PFSK-1 (cell line): ENCODE measurements around the gene PDGFC.

ENCODE experiments used
- FOXP2 ChIP-seq: optimal IDR thresholded peaks from 2 replicates; pipeline ENCODE3; 2011; ENCODE audit warnings: borderline replicate concordance, control low read depth, inconsistent platforms; ENCODE audit not compliant: insufficient read depth; ENCODE audit errors: extremely low read length, extremely low read depth
- POLR2AphosphoS5 ChIP-seq: IDR thresholded peaks from 2 replicates; pipeline ENCODE4 v1.6.1; 2012; ENCODE audit warnings: low read depth, mild to moderate bottlenecking, control low read depth, low read length, moderate library complexity
- SIN3A ChIP-seq: IDR thresholded peaks from 2 replicates; pipeline ENCODE4 v1.6.1; 2012; ENCODE audit warnings: mild to moderate bottlenecking, low read length, moderate library complexity, borderline replicate concordance; ENCODE audit not compliant: insufficient read depth
- TAF1 ChIP-seq: IDR thresholded peaks from 2 replicates; pipeline ENCODE4 v1.6.1; 2012; ENCODE audit warnings: low read length, control low read depth, borderline replicate concordance; ENCODE audit not compliant: insufficient read depth
- TF ChIP-seq, protein P1 (sequence below), 2 experiments: IDR thresholded peaks; 2 replicates each; pipeline versions ENCODE4 v1.6.1 to v1.8.0; 2011 to 2012; ENCODE audit warnings: low read depth in 2 of 2, low read length in 2 of 2, control low read depth in 1 of 2, inconsistent platforms in 1 of 2, mild to moderate bottlenecking in 1 of 2, moderate library complexity in 1 of 2; ENCODE audit not compliant: insufficient read depth in 1 of 2

The PDGFC gene

DNA sequence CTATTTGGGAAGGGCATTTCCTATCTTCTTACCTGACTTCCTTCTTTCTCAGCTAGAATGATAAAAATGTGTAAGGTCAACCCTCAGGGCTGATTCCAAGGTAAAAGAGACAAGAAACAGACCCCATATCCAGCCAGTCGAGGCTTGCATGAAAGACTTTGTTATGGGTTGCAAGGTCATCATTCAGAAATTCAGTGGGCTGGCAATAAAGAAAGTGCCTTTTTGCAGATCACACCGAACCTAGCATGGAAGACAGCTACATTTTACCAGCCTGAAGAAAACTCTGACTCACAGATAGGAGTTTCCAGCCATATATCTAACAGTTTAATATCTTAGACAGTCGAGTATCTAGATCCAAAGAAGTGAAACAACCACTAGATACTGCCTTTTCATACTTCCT, 87.4 kb downstream of the PDGFC start:
- TF ChIP-seq TAF1 (no peak), POLR2AphosphoS5 (no peak), FOXP2 (no peak), SIN3A (no peak)
- TF ChIP-seq, protein P1, sequence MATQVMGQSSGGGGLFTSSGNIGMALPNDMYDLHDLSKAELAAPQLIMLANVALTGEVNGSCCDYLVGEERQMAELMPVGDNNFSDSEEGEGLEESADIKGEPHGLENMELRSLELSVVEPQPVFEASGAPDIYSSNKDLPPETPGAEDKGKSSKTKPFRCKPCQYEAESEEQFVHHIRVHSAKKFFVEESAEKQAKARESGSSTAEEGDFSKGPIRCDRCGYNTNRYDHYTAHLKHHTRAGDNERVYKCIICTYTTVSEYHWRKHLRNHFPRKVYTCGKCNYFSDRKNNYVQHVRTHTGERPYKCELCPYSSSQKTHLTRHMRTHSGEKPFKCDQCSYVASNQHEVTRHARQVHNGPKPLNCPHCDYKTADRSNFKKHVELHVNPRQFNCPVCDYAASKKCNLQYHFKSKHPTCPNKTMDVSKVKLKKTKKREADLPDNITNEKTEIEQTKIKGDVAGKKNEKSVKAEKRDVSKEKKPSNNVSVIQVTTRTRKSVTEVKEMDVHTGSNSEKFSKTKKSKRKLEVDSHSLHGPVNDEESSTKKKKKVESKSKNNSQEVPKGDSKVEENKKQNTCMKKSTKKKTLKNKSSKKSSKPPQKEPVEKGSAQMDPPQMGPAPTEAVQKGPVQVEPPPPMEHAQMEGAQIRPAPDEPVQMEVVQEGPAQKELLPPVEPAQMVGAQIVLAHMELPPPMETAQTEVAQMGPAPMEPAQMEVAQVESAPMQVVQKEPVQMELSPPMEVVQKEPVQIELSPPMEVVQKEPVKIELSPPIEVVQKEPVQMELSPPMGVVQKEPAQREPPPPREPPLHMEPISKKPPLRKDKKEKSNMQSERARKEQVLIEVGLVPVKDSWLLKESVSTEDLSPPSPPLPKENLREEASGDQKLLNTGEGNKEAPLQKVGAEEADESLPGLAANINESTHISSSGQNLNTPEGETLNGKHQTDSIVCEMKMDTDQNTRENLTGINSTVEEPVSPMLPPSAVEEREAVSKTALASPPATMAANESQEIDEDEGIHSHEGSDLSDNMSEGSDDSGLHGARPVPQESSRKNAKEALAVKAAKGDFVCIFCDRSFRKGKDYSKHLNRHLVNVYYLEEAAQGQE (IDR thresholded peaks at IDR 0.05; ENCODE audit: insufficient read depth in 1 of 2, low read depth in 2 of 2, low read length in 2 of 2), result no peak

DNA sequence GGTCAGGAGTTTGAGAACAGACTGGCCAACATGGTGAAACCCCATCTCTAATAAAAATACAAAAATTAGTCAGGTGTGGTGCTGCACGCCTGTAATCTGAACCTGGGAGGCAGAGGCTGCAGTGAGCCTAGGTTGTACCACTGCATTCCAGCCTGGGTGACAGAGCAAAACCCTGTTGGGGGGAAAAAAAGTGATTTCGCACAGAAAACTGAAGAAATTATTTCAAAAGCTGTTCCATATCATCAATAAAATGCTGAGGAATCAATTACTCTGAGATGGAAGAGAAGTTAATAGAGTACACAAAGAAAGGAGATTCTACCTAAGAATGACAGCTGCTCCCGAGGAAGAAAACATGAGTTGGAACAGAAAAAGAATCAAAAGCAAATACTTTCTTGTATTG, 95.9 kb downstream of the PDGFC start:
- no peak for TF ChIP-seq SIN3A
- no peak for TF ChIP-seq FOXP2
- TF ChIP-seq POLR2AphosphoS5, result no peak
- no peak for TF ChIP-seq TAF1
- TF ChIP-seq, protein P1 (IDR thresholded peaks at IDR 0.05; ENCODE audit: insufficient read depth in 1 of 2, low read depth in 2 of 2, low read length in 2 of 2), result no peak

DNA sequence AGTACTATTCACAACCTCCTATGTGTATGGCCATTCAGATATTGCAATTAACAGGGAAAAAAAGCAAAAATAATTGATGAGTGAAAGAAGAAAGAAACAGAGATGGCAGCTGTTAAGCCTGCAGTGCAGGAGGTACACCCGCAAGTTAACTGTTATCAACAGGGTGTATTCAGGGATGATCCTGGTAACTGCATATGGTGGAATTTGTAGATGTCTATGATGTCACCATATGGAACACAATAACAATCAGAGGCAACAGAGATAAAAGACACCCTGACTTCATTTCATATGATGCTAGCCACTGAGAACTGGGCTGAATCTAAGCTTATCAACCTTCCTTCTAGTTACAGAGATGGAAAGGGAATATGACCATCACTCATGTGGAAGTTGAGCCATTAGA, 96.5 kb downstream of the PDGFC start:
- TF ChIP-seq TAF1, result no peak
- TF ChIP-seq, protein P1 (IDR thresholded peaks at IDR 0.05; ENCODE audit: insufficient read depth in 1 of 2, low read depth in 2 of 2, low read length in 2 of 2), result no peak
- TF ChIP-seq SIN3A, result no peak
- no peak for TF ChIP-seq POLR2AphosphoS5
- TF ChIP-seq FOXP2, result no peak

DNA sequence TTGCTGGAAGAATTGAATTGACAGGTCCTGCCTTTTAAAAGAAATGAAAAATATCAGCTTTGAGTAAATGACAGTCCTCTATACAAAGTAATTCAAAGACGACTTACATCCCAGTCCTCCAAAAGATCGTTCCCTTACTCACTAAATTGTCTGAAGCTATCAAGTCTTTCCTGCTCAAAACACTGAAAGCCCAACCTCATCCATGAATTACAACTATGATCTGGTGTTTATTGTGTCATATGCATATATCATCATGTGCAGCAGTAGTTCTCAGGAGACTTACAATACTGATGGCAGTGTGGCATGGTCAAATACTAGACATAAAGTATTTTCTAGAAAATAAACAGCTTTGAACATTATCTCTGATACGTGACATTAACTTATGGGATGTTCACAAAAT, 97.8 kb downstream of the PDGFC start:
- TF ChIP-seq FOXP2 (no peak), SIN3A (no peak), TAF1 (no peak), POLR2AphosphoS5 (no peak)
- TF ChIP-seq, protein P1 (IDR thresholded peaks at IDR 0.05; ENCODE audit: insufficient read depth in 1 of 2, low read depth in 2 of 2, low read length in 2 of 2), result no peak

DNA sequence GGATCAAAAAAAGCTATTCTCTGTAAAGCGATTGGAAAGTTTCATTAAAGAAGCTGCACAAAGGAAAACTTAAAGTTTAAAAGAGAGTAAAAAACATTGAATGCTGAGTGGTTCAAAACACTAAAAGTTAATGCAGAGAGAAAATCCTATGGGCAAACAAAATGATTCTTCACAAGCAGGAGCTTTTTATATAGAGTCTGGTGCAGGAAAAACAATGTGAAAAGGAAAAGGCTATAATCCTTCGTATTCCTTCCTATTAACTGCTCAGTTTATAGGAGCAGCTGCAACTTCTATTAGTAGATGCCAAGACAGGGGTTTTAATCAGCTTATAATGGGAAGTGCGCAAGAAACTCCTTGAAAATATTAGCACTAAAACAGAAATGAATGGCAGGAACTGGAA, 100.7 kb downstream of the PDGFC start:
- TF ChIP-seq TAF1 (no peak), FOXP2 (no peak), SIN3A (no peak), POLR2AphosphoS5 (no peak)
- TF ChIP-seq, protein P1 (IDR thresholded peaks at IDR 0.05; ENCODE audit: insufficient read depth in 1 of 2, low read depth in 2 of 2, low read length in 2 of 2), result no peak
